NCI-H1436 (cell line): ENCODE results near the gene ADAMTS17.
"Not testable (repeated sequence)": the region's sequence is repeated elsewhere in the genome, so short reads cannot be mapped to it uniquely, and the experiment has no call there.

Experiments
- DNase-seq: peaks from one replicate; lab custom pipeline; 2025; lab: John Stamatoyannopoulos, UW

The ADAMTS17 gene

GRCh38 chr15:99955532-99955931 lies 386.2 kb downstream of the ADAMTS17 start:
- no peak for DNase-seq

DNA sequence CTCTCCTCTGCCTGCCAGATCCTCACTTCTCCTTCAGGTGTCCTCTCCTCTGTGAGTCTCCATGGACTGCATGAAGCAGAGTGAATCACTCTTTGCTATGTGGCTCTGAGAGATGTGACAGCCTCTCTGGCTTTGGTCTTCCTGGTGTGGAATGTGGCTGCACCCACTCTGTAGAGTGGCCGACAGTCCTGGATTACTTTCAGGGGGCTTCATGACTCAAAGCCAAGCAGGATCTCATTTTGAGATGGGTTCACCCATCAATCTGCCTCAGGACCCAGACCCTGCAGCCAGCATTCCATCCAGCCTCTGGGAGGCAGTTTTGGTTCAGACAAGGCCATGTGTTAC lies 386.6 kb downstream of the ADAMTS17 start:
- no peak for DNase-seq

DNA sequence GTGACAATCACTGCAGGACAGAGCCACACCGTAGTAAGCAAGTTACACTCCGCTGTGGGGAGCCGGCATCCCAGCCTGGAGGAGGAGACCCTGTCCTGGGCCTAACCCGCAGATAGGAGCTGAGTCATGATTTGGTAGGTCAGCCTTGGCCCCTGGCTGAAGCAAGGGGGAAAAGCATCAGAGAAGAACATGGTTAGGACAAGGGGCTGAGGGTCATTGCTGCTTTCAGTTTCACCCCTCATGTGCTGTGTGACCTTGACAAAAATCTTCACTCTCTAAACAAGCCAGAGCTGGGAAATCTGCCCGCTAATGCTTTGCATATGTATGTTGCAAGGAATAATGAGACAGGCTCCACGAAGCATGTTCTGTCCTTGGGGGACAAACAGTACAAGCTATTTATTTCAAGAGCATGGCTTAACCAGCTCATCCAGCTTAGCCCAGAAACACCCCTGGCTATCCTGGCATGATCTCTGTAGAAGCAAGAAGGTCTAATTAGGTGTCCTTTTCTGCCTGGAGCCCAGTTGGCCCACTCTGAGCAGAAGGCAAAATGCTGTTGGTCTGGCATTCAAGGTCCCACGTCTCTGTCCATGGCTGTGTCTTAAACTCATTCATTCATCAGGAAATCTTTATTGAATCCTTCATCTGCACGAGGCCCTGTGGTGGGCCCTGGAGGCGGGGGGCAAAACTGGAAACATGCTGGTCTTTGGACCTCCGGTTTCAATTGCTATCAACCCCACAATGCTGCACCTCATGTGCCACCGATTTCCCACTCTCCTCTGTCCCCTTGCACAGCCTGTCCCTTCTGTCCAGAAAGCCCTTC lies 387.2 kb downstream of the ADAMTS17 start:
- no peak for DNase-seq

DNA sequence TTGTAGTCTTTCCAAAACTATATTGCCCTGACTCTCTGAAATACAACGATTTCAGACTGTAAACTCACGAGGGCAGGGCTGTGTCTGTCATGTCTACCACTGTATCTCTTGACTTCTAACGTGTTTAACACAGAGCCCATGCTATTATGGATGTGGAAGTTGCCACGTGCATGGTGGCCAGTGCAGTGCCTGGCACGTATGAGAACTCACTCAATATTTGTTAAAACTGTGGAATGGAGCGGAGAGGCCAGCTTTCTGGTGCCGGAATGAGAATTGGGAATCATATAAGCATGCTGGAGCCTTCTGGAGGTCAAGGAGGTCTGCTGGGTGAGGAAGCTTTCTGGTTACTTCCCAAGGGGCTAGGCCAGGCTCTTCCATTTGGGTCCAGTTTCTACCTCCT lies 387.9 kb downstream of the ADAMTS17 start:
- DNase-seq, result no peak

DNA sequence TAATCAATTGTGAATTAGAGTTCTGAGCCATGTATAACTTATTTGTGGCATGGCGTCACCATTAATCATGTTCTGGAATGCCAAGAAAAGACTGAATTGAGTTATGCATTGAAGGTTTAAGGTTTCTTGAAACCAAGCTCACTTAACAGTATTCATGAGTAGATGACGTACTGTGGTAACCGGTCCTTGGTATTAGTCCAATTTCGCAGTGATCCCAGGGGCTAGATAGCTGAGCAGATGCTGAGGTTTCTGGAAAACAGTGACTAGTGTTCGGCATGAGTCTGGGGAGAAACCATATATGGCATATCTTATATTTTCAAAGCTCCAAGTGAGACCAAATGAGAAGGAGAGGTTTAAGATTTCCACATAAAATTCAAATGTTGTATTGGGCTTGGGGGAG lies 390.3 kb downstream of the ADAMTS17 start:
- no peak for DNase-seq

- DNase-seq, result no peak
Measured at GRCh38 chr15:99944131-99944530, 397.6 kb downstream of the ADAMTS17 start.

DNA sequence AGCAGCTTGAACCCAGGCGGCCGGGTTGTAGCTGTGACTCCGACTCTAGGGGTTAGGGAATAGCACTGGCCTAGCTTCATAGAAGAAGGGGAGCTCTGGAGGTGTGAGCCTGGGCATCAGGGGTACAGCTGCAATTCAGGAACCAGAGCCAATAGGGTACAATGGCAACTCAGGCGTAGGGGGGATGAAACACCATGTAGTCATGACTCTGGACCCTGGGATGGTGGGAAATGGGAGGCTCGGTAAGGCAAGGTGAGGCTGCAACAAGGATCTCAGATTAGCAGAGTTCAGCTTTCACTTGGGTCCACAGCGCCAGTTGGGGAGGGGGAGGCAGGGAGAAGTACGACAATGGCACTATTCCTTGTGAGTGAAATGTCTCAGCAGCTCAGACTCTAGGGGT lies 398.3 kb downstream of the ADAMTS17 start:
- DNase-seq, result no peak

DNA sequence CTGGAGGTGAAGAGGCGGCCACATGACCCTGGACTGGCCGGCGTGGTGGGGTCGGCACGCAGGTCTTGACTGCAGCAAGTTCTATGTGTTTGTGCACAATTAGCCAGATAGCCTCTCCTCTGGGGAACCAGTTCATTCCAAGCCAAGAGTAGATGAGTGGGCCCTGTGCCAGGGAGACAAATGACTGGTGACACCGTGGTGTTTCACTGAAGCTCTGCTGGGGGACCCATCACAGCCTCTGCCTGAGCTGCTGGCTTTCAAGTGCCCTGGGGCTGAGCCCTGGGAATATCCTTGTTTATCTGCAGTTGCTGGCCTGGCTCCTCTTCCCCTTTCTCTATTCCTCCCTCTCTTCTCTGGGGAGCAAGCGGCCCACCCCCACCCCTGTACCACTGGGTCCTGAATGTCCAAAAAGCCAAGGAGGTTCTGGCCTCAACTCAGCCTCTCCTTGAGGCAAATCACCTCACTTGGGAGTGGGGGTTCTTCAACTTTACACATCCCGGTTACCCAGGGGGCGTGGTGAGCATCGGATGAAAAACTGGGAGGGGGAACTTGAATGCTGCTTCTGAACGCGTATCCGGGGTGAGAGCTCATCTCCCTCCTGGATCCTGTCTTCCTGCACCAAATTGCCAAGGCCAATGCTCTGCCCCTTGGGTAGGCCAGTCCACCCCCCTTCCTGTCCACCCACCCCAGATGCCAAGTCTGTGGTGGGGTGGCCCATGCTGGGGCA lies 408.9 kb downstream of the ADAMTS17 start:
- no peak for DNase-seq

GRCh38 chr15:99931703-99932603 lies 409.8 kb downstream of the ADAMTS17 start:
- DNase-seq, result no peak

DNA sequence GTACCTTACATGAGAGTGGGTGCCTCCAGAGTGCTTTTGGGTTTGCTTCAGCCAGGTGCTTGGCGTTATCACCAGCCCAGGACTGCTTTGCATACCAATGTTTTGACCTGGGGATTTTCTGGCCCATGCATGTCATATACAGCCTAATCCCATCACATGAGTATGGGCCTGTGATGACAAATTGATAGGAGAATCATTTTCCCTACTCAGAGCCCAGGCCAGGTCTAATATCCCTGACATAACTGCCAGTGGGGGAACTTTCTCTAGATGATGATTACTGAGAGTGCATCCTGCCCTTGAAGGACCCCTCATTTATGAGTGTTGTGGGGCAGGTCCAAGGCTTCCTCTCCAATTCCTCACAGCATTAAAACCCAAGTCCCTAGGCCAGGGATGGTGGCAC lies 411.1 kb downstream of the ADAMTS17 start:
- no peak for DNase-seq

DNA sequence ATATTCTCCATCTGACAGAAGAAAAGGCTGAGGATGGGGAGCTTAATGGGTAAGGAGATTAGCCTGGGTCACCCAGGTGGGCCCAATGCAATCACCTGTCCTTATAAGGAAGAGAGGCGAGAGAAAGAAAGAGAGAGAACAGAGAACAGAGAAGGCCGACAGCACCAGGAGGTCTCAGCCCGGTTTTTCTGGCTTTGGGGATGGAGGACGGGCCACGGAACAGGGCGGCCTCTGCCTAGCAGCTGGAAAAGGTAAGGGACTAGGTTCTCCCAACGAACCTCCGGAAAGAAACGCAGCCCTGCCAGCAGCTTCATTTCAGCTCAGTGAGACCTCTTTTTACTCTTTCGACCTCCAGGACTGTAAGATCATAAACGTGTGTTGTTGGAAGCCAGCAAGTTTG lies 412.5 kb downstream of the ADAMTS17 start:
- DNase-seq, result no peak

DNA sequence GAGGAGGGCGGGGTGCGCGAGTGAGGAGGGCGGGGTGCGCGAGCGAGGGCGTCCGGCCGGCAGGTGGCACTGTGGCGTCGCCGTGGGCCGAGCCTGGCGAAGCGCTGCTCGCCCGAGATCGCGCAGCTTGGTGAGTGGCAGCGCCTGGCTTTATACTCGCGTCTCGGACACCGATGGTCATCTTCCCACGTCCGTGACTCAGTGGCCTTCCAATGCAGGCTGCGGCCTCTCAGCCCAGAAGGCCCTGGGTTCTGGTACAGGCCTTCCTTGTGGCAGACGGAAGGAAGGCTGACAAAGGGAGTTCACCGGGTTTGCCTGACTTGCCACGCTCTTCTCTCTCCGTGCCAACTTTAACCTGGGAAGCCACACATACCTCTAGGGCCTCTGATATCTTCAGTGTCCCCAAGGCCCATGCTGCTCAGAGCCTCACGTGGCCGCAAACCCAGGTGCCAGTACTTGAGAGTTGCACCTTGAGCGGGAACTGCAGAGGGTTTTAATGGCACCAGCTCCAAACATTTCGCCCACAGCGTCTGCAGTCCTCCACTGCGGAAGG lies 413.3 kb downstream of the ADAMTS17 start:
- no peak for DNase-seq

GRCh38 chr15:99926532-99926931 lies 415.2 kb downstream of the ADAMTS17 start:
- not testable (repeated sequence) for DNase-seq

DNA sequence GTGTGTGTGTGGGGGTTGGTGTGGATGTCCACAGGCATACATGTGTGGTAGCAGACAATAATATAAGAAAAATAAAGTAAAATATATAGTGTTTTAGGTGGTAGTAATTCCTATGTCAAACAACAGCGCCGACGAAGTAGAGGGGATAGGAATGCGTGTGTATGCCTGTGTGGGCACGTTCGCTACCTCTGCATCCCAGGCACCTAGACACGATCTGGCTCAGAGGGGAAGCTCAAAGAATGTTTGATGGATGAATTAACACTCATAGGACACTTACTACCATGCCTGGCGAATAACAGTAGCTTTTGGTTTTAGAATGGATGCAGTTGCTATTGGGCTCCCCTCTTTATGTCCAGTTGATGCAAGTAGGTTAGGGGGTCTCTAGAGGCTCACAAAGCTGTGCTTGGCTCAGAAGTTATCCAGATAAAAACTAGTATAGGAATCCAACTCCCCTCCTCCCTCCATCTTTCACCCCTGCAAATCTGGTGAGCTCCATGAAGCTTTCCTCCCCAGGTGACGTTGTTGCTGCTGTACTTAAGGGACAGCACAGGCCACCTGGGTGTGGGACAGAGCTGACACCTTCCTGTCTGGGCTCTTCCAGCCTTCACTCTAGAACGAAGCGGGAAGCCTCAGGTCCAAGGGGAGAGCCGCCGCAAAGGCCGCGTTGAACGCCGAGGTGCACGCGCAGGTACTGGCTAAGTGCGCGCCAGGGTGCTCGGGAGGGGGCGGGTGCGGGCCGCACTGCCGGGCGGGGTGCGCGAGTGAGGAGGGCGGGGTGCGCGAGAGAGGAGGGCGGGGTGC lies 415.9 kb downstream of the ADAMTS17 start:
- DNase-seq, result no peak

GRCh38 chr15:99923711-99924110 lies 418.1 kb downstream of the ADAMTS17 start:
- no peak for DNase-seq
